WTC11 (cell line): ENCODE data around the gene FARP2. TPM values are rescaled to one million over a fixed set of nuclear protein-coding genes. Genes with fewer than 3 reads are reported as not detected.

Experiments
- ATAC-seq: fragments of 200-7000 bp; cut with Tn5 transposase; 2 replicates; pipeline ENCODE4 v1.10.0; 2021; ENCODE audit warnings: mild to moderate bottlenecking, moderate library complexity
- CTCF ChIA-PET: fragments of 300-600 bp; sonication (Branson Sonifier 250); formaldehyde crosslinking; loops from one replicate; lab custom pipeline; 2021; ENCODE audit warnings: antibody characterized with exemption; lab: Charles Lee
- POLR2A ChIA-PET: fragments of 350-600 bp; sonication (Branson Sonifier 250); formaldehyde crosslinking; loops from one replicate; lab custom pipeline; 2021; ENCODE audit warnings: antibody characterized with exemption; lab: Charles Lee
- DNase-seq: peaks from one replicate; pipeline ENCODE4 v3.0.0; 2021; ENCODE audit warnings: low spot score
- H3K27ac Mint-ChIP-seq: 2 replicates; pipeline ENCODE4 v1.8.0; 2021; ENCODE audit warnings: mixed read lengths
- H3K27me3 Mint-ChIP-seq: 2 replicates; pipeline ENCODE4 v1.8.0; 2021; ENCODE audit warnings: low read depth, mild to moderate bottlenecking, moderate library complexity, mixed read lengths
- H3K36me3 Mint-ChIP-seq: 2 replicates; pipeline ENCODE4 v1.8.0; 2021; ENCODE audit warnings: mixed read lengths
- H3K4me1 Mint-ChIP-seq: 2 replicates; pipeline ENCODE4 v1.8.0; 2022; ENCODE audit warnings: mixed read lengths
- H3K4me3 Mint-ChIP-seq: 2 replicates; pipeline ENCODE4 v1.8.0; 2021; ENCODE audit warnings: mild to moderate bottlenecking, moderate library complexity, mixed read lengths
- H3K9me3 Mint-ChIP-seq: 2 replicates; pipeline ENCODE4 v1.8.0; 2021; ENCODE audit warnings: mixed read lengths
- CREM ChIP-seq: sonication (generic); formaldehyde crosslinking; IDR thresholded peaks from 2 replicates; pipeline ENCODE4 v1.8.1; 2022; ENCODE audit warnings: mild to moderate bottlenecking, missing genetic modification reagents, moderate library complexity
- ELF4 ChIP-seq: sonication (generic); formaldehyde crosslinking; IDR thresholded peaks from 2 replicates; pipeline ENCODE4 v1.8.1; 2022; ENCODE audit warnings: low read depth, mild to moderate bottlenecking, moderate library complexity, missing genetic modification reagents
- MXD4 ChIP-seq: fragments of 250-450 bp; sonication (Bioruptor Pico); IDR thresholded peaks from 2 replicates; pipeline ENCODE4 v1.8.0; 2021; ENCODE audit warnings: mild to moderate bottlenecking, moderate library complexity, borderline replicate concordance
- NFATC4 ChIP-seq: fragments of 250-450 bp; sonication (Bioruptor Pico); IDR thresholded peaks from 2 replicates; pipeline ENCODE4 v1.9.0; 2021; ENCODE audit warnings: mild to moderate bottlenecking
- NFYB ChIP-seq: sonication (generic); formaldehyde crosslinking; conservative IDR thresholded peaks from 2 replicates; pipeline ENCODE4 v1.8.0; 2022; ENCODE audit warnings: low read depth, missing genetic modification reagents
- NR1H2 ChIP-seq: sonication (generic); formaldehyde crosslinking; IDR thresholded peaks from 2 replicates; pipeline ENCODE4 v1.9.0; 2021; ENCODE audit warnings: mild to moderate bottlenecking, moderate library complexity, missing genetic modification reagents
- NR2C2 ChIP-seq: sonication (generic); formaldehyde crosslinking; IDR thresholded peaks from 2 replicates; pipeline ENCODE4 v1.8.0; 2022; ENCODE audit warnings: mild to moderate bottlenecking, missing genetic modification reagents
- OVOL2 ChIP-seq: fragments of 250-450 bp; sonication (Bioruptor Pico); IDR thresholded peaks from 2 replicates; pipeline ENCODE4 v1.9.0; 2021; ENCODE audit warnings: mild to moderate bottlenecking, borderline replicate concordance
- PRRX2 ChIP-seq: fragments of 250-450 bp; sonication (Bioruptor Pico); IDR thresholded peaks from 2 replicates; pipeline ENCODE4 v1.8.0; 2021; ENCODE audit warnings: mild to moderate bottlenecking
- TCF7 ChIP-seq: sonication (generic); formaldehyde crosslinking; IDR thresholded peaks from 2 replicates; pipeline ENCODE4 v1.8.0; 2022; ENCODE audit warnings: mild to moderate bottlenecking, low read depth, missing genetic modification reagents, moderate library complexity
- TP53 ChIP-seq: sonication (generic); formaldehyde crosslinking; IDR thresholded peaks from 2 replicates; pipeline ENCODE4 v1.8.1; 2023; ENCODE audit warnings: mild to moderate bottlenecking, missing genetic modification reagents
- ZNF416 ChIP-seq: fragments of 250-450 bp; sonication (Bioruptor Pico); IDR thresholded peaks from 2 replicates; pipeline ENCODE4 v1.9.0; 2021; ENCODE audit warnings: mild to moderate bottlenecking, inconsistent platforms
- total RNA-seq: library from RNA; stranded (reverse); gene quantifications from 3 replicates; pipeline ENCODE4 v1.2.3, GENCODE V29; 2021
- TF ChIP-seq, protein P1 (sequence below): sonication (generic); formaldehyde crosslinking; IDR thresholded peaks from 2 replicates; pipeline ENCODE4 v1.8.1; 2022; ENCODE audit warnings: mild to moderate bottlenecking, moderate library complexity, missing genetic modification reagents
- TF ChIP-seq, protein P2 (sequence below): fragments of 250-450 bp; sonication (Bioruptor Pico); IDR thresholded peaks from 2 replicates; pipeline ENCODE4 v1.9.0; 2021; ENCODE audit warnings: mild to moderate bottlenecking, borderline replicate concordance
- TF ChIP-seq, protein P3 (sequence below): fragments of 250-450 bp; sonication (Bioruptor Pico); IDR thresholded peaks from 2 replicates; pipeline ENCODE4 v1.9.0; 2021; ENCODE audit warnings: mild to moderate bottlenecking
- TF ChIP-seq, protein P4 (sequence below): sonication (generic); formaldehyde crosslinking; IDR thresholded peaks from 2 replicates; pipeline ENCODE4 v1.8.1; 2023; ENCODE audit warnings: mild to moderate bottlenecking, missing genetic modification reagents, moderate library complexity
- TF ChIP-seq, protein P5 (sequence below): sonication (generic); formaldehyde crosslinking; IDR thresholded peaks from 2 replicates; pipeline ENCODE4 v1.8.1; 2022; ENCODE audit warnings: mild to moderate bottlenecking, missing genetic modification reagents, moderate library complexity, borderline replicate concordance
- TF ChIP-seq, protein P6 (sequence below): sonication (generic); formaldehyde crosslinking; IDR thresholded peaks from 2 replicates; pipeline ENCODE4 v1.8.0; 2022; ENCODE audit warnings: missing genetic modification reagents

Gene FARP2
- total RNA-seq, 1 experiment from 2014 or later, result 37.8 TPM

DNA sequence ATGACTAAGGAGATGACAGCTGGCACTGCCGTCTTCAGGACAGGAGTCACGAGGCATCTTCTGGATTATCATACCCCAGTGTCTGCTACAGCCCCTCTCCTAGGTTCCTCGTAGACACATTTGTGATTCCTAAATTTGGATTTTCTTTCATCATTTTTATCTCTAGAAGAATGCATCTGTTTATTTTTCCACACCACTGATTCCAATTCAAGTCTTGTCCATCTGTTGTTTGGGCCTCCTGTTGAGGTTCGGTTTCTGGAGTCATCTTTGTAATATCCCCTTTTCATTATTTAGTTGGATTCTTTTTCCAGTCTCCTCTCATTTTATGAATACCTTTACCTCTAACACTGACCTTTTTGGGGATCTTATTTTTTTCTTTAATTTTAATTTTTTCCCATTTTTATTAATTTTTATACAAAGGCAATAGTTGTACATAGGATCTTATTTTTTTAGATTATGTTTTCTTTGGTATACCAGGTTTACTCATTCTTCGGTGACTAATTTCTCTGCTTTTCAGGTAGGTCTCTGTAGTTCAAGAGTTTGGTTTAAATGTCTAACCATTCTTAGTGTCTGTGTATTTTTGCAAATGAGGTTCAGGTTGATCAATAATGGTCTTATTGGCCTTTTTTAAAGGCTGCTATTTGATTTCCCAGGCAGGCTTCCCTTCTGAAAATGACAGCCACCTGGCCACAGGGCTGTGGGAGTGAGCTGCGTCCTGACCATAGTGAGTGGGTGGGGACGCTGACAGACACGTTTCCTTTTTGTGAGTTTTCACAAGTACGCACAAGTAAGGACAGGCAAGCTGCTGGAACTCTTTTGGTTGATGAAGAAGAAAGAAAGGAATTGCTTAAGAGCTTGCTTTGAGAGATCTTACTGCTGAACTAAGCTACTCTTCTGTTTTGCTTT lies 34.5 kb downstream of the FARP2 start:
- ATAC-seq (no peak), DNase-seq (no peak)
- no peaks in the 10 kb centered on the region for H3K27me3 Mint-ChIP-seq
- H3K36me3 Mint-ChIP-seq, result peaks cover 8% of the 10 kb centered on the region
- ChIA-PET POLR2A (no interaction called here), CTCF (interaction anchor here (2.1 kb wide), 1 partner anchor 28 kb away, joined by 12 read pairs; no protein-coding TSS in a partner anchor)
- H3K4me1 Mint-ChIP-seq, result 0 out of 2 replicates have a peak, but pooled peaks cover 6% of the 10 kb centered on the region
- no peak overlapping the region for H3K4me3 Mint-ChIP-seq
- peaks cover 7% of the 10 kb centered on the region; the same call in 1 of the 2 replicates for H3K9me3 Mint-ChIP-seq
- no peak overlapping the region for H3K27ac Mint-ChIP-seq
- TF ChIP-seq ZNF416 (CRISPR knock-in tag) (no peak), TP53 (CRISPR knock-in tag) (no peak)

DNA sequence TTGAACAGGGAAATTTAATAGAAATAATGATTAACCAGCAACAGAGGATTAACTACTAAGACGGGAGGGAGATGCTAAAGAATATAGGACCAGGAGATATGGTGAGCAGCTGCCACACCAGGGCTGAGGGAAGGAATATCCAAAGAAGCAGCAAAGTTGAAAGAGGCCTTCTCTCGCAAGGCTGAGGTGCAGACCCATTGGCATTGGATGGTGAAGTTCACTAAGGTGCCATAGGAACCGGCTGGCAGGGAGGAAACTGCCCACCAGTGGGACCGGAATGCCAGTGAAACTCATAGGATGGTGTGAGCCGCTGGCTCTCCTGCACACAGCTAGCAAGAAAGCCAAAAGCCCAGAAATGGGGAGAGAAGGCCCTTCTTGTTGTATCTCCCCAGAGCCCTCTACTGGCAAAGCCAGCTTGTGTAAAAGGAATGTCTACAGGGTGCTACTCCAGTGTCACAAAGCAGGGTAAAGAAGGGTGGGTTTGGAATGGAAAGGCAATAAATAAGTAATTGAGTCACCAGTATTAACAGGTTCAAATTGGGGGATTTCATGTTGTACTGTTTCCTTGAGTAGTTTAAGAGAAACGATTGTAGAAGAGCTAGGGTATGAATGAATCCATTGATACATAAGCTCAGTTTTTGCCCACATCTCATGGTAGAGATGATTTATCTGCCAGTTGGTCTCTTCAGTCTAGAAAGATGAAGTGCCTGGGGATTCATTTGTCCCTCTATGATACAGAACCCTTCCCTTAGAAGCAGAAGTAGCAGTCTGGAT lies 36.0 kb downstream of the FARP2 start:
- peak; percentile 27 for DNase-seq
- ATAC-seq, result peak; percentile 97
- H3K27ac Mint-ChIP-seq, result no peak overlapping the region
- peaks cover 10% of the 10 kb centered on the region for H3K36me3 Mint-ChIP-seq
- H3K4me1 Mint-ChIP-seq, result 0 out of 2 replicates have a peak, but pooled peaks cover 6% of the 10 kb centered on the region
- ChIA-PET CTCF (interaction anchor here (0.6 to 2.1 kb wide), 23 partner anchors 9 to 541 kb away, joined by 3 to 12 read pairs (median 3); no protein-coding TSS in a partner anchor), POLR2A (no interaction called here)
- H3K9me3 Mint-ChIP-seq, result peaks cover 7% of the 10 kb centered on the region; the same call in 1 of the 2 replicates
- no peaks in the 10 kb centered on the region for H3K27me3 Mint-ChIP-seq
- H3K4me3 Mint-ChIP-seq, result no peak overlapping the region
- TF ChIP-seq, protein P1, sequence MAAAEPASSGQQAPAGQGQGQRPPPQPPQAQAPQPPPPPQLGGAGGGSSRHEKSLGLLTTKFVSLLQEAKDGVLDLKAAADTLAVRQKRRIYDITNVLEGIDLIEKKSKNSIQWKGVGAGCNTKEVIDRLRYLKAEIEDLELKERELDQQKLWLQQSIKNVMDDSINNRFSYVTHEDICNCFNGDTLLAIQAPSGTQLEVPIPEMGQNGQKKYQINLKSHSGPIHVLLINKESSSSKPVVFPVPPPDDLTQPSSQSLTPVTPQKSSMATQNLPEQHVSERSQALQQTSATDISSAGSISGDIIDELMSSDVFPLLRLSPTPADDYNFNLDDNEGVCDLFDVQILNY, result no peak
- TF ChIP-seq, protein P2, sequence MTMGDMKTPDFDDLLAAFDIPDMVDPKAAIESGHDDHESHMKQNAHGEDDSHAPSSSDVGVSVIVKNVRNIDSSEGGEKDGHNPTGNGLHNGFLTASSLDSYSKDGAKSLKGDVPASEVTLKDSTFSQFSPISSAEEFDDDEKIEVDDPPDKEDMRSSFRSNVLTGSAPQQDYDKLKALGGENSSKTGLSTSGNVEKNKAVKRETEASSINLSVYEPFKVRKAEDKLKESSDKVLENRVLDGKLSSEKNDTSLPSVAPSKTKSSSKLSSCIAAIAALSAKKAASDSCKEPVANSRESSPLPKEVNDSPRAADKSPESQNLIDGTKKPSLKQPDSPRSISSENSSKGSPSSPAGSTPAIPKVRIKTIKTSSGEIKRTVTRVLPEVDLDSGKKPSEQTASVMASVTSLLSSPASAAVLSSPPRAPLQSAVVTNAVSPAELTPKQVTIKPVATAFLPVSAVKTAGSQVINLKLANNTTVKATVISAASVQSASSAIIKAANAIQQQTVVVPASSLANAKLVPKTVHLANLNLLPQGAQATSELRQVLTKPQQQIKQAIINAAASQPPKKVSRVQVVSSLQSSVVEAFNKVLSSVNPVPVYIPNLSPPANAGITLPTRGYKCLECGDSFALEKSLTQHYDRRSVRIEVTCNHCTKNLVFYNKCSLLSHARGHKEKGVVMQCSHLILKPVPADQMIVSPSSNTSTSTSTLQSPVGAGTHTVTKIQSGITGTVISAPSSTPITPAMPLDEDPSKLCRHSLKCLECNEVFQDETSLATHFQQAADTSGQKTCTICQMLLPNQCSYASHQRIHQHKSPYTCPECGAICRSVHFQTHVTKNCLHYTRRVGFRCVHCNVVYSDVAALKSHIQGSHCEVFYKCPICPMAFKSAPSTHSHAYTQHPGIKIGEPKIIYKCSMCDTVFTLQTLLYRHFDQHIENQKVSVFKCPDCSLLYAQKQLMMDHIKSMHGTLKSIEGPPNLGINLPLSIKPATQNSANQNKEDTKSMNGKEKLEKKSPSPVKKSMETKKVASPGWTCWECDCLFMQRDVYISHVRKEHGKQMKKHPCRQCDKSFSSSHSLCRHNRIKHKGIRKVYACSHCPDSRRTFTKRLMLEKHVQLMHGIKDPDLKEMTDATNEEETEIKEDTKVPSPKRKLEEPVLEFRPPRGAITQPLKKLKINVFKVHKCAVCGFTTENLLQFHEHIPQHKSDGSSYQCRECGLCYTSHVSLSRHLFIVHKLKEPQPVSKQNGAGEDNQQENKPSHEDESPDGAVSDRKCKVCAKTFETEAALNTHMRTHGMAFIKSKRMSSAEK (CRISPR knock-in tag), result no peak
- no peak for TF ChIP-seq NR2C2
- TF ChIP-seq, protein P3, sequence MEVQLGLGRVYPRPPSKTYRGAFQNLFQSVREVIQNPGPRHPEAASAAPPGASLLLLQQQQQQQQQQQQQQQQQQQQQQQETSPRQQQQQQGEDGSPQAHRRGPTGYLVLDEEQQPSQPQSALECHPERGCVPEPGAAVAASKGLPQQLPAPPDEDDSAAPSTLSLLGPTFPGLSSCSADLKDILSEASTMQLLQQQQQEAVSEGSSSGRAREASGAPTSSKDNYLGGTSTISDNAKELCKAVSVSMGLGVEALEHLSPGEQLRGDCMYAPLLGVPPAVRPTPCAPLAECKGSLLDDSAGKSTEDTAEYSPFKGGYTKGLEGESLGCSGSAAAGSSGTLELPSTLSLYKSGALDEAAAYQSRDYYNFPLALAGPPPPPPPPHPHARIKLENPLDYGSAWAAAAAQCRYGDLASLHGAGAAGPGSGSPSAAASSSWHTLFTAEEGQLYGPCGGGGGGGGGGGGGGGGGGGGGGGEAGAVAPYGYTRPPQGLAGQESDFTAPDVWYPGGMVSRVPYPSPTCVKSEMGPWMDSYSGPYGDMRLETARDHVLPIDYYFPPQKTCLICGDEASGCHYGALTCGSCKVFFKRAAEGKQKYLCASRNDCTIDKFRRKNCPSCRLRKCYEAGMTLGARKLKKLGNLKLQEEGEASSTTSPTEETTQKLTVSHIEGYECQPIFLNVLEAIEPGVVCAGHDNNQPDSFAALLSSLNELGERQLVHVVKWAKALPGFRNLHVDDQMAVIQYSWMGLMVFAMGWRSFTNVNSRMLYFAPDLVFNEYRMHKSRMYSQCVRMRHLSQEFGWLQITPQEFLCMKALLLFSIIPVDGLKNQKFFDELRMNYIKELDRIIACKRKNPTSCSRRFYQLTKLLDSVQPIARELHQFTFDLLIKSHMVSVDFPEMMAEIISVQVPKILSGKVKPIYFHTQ (CRISPR knock-in tag), result no peak
- no peak for TF ChIP-seq CREM
- no peak for TF ChIP-seq MXD4 (CRISPR knock-in tag)
- TF ChIP-seq, protein P4, sequence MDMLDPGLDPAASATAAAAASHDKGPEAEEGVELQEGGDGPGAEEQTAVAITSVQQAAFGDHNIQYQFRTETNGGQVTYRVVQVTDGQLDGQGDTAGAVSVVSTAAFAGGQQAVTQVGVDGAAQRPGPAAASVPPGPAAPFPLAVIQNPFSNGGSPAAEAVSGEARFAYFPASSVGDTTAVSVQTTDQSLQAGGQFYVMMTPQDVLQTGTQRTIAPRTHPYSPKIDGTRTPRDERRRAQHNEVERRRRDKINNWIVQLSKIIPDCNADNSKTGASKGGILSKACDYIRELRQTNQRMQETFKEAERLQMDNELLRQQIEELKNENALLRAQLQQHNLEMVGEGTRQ, result no peak
- TF ChIP-seq PRRX2 (CRISPR knock-in tag), result no peak
- no peak for TF ChIP-seq TCF7 (CRISPR knock-in tag)
- no peak for TF ChIP-seq NFATC4 (CRISPR knock-in tag)
- TF ChIP-seq, protein P5, sequence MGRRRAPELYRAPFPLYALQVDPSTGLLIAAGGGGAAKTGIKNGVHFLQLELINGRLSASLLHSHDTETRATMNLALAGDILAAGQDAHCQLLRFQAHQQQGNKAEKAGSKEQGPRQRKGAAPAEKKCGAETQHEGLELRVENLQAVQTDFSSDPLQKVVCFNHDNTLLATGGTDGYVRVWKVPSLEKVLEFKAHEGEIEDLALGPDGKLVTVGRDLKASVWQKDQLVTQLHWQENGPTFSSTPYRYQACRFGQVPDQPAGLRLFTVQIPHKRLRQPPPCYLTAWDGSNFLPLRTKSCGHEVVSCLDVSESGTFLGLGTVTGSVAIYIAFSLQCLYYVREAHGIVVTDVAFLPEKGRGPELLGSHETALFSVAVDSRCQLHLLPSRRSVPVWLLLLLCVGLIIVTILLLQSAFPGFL (CRISPR knock-in tag), result no peak
- no peak for TF ChIP-seq OVOL2
- TF ChIP-seq, protein P6, sequence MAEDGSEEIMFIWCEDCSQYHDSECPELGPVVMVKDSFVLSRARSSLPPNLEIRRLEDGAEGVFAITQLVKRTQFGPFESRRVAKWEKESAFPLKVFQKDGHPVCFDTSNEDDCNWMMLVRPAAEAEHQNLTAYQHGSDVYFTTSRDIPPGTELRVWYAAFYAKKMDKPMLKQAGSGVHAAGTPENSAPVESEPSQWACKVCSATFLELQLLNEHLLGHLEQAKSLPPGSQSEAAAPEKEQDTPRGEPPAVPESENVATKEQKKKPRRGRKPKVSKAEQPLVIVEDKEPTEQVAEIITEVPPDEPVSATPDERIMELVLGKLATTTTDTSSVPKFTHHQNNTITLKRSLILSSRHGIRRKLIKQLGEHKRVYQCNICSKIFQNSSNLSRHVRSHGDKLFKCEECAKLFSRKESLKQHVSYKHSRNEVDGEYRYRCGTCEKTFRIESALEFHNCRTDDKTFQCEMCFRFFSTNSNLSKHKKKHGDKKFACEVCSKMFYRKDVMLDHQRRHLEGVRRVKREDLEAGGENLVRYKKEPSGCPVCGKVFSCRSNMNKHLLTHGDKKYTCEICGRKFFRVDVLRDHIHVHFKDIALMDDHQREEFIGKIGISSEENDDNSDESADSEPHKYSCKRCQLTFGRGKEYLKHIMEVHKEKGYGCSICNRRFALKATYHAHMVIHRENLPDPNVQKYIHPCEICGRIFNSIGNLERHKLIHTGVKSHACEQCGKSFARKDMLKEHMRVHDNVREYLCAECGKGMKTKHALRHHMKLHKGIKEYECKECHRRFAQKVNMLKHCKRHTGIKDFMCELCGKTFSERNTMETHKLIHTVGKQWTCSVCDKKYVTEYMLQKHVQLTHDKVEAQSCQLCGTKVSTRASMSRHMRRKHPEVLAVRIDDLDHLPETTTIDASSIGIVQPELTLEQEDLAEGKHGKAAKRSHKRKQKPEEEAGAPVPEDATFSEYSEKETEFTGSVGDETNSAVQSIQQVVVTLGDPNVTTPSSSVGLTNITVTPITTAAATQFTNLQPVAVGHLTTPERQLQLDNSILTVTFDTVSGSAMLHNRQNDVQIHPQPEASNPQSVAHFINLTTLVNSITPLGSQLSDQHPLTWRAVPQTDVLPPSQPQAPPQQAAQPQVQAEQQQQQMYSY (CRISPR knock-in tag), result no peak
- no peak for TF ChIP-seq NR1H2 (CRISPR knock-in tag)
- no peak for TF ChIP-seq ELF4 (CRISPR knock-in tag)
- TF ChIP-seq NFYB, result no peak
